HG02973 (cell line): ENCODE data around the gene PPM1M.

ENCODE experiments used
- ATAC-seq: cut with Tn5 transposase; IDR thresholded peaks from one replicate; pipeline ENCODE4 v1.9.1; 2021; ENCODE audit warnings: moderate library complexity; ENCODE audit not compliant: unreplicated experiment

The PPM1M gene, protein sequence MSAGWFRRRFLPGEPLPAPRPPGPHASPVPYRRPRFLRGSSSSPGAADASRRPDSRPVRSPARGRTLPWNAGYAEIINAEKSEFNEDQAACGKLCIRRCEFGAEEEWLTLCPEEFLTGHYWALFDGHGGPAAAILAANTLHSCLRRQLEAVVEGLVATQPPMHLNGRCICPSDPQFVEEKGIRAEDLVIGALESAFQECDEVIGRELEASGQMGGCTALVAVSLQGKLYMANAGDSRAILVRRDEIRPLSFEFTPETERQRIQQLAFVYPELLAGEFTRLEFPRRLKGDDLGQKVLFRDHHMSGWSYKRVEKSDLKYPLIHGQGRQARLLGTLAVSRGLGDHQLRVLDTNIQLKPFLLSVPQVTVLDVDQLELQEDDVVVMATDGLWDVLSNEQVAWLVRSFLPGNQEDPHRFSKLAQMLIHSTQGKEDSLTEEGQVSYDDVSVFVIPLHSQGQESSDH

DNA sequence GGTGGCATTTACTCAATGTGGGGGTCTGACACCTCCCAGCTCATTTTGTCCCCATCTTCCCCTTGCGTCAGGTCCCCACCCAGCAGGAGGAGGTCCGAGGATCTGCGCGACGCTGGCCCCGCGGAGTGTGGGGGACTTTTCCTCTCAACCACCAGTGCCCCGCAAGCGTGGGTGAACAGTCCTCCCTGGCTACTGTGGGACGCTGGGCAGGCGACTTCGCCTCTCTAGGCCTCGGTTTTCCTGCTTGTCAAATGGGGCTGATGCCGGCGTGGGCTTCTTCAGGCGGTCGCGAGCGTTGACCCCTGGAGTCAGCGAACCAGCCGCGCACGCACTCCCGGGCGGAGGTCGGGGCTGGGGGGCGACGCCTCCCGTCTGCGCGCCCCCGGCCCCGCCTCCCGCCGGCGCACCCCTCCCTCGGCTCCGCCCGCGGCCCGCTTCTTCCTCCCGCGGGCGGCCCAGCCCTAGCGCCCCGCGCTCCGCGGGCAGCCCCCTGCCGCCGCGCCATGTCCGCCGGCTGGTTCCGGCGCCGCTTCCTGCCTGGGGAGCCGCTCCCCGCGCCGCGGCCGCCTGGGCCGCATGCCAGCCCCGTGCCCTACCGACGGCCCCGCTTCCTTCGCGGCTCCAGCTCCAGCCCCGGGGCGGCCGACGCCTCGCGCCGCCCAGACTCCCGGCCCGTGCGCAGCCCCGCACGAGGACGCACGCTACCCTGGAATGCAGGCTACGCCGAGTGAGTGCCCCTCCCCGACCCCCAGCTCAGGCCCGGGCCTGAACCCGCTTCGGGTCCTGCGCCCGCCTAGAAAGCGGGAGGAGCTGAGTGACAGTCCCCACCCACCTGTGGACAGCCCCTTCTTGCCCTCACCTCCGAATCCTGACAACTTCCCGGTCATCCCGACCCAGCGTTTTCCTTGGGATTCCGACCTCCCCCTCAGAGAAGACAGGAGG, at the start of gene PPM1M:
TSS of gene PPM1M (plus strand) at position 438 of the 942 bp plus-strand sequence. CDS start at position 504, 66 bp downstream.
- no peak for ATAC-seq

DNA sequence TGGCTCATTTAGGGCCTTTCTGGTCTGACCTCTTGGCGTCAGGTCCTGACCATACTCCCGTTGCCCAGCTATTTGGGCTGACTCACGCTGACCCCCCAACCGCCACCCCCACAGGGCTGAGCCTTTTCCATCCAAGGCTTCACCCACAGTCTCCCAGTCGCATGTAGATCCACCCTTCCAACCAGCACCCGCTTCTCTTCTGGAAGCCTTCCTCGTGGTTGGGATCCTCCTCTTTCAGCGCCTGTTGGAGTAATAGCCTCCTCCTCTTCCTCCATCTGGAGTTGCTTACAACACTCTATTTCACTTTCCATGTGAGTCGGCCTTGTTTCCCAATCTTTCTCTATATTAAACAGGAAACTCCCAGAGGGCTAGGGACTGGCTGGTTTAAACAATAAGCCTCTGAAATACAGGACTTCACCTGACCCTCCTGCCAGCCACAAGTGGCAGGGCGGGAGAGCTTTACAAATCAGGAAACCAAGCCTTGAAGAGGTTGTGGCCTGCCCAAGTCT, 49.7 kb upstream of the PPM1M start:
- no peak for ATAC-seq

DNA sequence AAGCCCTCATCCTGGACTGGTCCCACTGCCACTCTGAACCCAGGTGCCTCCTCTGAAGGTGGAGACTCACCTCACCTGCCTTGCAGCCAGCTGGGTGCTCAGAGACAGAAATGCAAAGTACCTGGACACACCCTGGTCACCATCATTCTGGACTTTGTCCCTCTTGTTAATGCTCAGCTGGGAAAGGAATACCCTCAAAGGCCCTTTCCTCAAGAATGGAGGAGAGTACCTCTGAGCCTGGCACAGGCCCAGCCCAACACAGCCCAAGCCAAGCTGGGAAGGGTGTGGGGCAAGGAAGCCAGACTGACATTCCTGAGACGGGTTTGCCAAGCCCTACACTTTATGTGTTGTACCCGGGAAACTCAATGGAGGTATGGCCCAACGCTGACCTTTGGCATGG, 48.6 kb upstream of the PPM1M start:
- ATAC-seq = no peak

DNA sequence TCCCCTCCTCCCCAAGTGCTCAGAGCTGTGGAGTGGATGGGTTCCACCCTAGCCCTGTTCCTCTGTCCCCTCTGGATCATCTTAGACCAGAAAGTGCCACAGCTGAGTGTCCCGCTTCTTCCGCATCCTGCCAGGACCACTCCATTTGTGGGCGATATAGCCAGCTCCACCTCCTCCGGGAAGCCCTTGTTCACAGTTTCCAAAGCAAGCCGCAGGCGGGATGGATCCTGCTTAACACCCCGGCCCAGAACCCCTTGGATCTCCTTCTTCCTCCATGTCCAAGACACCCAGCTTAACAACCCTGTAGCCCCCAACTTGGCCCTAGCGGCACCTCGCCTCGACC, 48.1 kb upstream of the PPM1M start:
- no peak for ATAC-seq

DNA sequence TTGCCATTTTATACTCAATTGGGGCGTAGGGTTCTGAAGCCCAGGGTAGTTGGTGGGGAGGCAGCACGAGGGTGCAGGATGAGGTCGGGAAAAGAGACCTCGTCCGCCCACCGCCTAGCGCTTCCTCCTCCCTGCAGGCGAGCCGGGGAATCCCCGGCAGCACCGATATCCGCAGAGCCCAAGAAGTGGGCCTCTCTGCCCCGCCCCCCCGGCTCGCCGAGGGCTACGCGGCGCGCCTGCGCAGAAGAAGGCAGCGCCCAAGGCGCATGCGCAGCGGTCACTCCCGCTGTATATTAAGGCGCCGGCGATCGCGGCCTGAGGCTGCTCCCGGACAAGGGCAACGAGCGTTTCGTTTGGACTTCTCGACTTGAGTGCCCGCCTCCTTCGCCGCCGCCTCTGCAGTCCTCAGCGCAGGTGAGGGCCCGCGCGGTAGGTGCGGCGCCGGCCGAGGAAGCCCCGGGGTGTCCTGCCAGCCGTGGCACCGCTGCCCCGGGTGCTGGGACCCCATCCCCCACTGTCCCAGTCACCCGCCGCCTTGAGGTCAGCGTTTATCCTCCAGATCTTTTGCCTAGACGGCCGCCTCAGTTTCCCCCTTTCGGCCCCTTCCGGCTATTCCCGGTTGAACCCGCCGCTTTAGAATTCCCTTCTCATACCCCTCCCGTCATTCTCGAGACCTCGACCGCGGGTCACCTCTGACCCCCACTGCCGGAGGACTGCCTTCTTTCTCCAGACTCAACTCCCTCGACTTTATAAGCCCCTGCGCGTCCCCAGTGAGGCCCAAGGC, 47.5 kb upstream of the PPM1M start, which contains the start of gene ALAS1:
TSS of gene ALAS1 (plus strand) at position 319 of the 784 bp plus-strand sequence. CDS start 1,082 bp downstream, outside the sequence.
- ATAC-seq = peak; percentile 74

DNA sequence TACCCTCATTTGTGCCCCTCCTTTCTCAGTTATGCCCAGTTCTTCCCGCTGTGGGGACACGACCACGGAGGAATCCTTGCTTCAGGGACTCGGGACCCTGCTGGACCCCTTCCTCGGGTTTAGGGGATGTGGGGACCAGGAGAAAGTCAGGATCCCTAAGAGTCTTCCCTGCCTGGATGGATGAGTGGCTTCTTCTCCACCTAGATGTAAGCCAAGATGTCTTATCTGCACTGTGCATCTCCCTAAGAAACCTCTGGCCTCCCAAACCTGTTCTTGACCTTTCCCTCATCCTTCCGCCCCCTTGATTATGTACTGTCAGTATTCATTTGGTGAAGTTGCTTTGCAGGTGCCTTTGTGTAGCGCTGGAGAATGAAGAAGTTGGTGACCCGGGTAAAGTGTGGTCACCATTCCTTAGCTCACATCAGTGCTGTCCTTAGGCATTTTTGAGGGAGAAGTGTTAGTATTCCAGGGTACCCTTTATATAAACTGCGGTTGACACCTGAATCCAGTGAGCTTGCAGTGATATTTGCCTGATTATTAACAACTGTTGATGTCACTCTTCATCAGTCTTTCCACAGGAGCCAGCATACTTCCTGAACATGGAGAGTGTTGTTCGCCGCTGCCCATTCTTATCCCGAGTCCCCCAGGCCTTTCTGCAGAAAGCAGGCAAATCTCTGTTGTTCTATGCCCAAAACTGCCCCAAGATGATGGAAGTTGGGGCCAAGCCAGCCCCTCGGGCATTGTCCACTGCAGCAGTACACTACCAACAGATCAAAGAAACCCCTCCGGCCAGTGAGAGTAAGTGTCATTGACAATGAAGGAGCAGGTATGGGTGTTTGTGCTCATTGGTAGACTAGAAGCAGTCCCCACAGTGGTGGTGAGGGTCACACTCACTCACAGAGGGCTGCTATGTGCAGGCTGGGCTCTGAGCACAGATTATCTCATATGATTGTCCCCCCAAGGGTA, 46.6 kb upstream of the PPM1M start:
- ATAC-seq = no peak

DNA sequence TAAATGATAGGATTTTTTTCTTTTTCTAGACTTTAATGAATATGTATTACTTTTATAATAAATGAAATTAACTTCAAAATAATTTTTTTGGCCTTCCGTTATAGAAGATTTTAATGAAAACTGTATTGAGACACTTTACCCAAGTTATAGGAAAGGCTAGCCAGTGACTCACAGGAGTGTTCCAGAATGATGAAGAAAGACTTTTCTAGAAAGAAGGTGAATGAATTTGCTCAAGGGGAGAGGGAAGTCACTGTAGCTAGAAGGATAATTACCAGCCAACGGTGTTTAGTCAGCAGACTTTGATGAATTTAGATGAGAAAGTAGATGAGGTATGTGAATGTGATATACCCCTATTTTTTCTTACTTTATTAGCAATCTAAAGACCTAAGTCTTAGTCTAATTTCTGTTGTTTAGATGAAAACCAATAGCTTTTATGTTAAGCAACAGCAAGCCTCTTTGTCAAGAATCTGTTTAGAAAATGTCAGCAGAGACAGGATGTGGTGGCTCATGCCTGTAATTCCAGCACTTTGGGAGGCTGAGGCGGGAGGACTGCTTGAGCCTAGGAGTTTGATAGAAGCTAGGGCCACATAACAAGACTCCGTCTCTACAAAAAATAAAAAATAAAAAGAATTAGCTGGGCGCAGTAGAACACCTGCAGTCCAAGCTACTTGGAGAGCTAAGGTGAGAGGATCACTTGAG, 44.4 kb upstream of the PPM1M start:
- ATAC-seq = no peak

DNA sequence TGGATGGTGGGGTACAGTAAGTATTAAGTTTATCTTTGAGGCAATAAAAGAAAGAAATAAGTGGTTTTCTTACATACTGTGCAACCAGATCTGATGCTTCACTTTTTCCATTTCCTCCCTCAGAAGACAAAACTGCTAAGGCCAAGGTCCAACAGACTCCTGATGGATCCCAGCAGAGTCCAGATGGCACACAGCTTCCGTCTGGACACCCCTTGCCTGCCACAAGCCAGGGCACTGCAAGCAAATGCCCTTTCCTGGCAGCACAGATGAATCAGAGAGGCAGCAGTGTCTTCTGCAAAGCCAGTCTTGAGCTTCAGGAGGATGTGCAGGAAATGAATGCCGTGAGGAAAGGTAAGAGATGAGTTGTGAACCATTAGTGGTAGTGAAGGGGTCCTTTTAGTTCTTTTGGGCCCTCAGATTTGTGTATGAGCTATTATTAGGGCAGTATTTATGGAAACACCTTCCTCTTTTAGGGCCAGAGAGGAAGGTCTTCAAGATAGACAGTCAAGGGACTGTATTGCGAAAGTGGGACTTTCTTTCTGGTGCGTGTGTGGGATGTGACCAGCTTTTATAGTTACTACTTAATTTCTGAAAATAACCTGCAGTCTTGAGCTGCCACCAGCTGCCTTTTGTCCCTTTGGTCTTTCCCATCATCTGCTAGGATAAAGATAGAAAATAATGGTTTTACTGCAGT, 43.0 kb upstream of the PPM1M start:
- ATAC-seq = no peak

DNA sequence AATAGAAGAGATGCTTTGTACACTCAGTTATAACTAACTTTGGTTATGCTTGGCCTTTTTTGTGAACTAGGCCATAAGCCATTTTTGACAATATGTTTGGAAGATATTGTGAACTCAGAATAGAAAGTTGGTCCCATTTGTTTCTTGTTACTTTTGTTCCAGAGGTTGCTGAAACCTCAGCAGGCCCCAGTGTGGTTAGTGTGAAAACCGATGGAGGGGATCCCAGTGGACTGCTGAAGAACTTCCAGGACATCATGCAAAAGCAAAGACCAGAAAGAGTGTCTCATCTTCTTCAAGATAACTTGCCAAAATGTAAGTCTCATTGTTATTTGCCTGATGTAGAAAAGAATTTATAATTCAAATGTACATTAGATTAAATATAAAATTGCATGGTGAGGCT, 41.9 kb upstream of the PPM1M start:
- ATAC-seq = no peak

DNA sequence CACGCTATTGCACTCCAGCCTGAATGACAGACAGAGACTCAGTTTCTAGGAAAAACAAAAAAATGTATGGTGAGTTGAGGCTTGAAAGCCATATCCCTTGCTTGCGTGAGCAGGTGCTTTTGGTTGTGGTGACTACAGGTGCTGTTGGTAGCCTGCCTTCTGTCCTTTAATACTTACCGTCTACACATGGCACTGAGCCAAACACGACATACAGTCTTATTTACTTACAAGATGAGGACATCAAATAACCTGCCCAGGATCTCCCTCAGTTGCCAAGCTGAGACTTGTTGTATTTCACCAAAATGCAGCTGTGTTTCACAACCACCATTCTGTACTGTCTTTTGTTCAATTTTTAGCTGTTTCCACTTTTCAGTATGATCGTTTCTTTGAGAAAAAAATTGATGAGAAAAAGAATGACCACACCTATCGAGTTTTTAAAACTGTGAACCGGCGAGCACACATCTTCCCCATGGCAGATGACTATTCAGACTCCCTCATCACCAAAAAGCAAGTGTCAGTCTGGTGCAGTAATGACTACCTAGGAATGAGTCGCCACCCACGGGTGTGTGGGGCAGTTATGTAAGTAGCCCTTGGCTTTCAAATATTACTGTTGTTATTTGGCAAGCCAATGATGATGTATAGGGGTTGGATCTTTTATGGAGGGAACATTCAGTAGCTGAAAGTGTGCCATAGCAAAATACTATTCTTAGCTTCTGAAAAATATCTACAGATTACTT, 41.1 kb upstream of the PPM1M start:
- ATAC-seq = no peak

DNA sequence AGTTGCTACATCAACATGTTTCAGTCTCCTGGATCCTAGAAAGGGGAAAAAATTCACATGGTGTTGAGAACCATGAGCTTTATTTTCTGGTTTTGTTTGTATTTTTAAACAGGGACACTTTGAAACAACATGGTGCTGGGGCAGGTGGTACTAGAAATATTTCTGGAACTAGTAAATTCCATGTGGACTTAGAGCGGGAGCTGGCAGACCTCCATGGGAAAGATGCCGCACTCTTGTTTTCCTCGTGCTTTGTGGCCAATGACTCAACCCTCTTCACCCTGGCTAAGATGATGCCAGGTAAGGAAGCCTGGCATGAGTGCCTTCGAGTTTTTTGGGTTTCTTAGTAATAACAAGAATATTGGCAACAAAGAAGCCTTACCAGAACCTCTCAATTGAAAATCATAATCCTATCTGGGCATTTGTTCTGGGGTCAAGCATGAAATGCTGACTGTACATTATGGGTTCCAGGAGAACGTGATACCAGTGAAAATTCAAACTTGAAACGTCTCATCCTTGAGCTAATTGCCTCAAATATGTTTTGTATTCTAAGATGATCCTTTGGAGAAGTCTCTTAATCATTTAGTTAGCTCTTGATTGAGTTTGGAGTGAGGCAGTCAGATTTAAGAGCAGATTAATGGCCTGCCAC, 39.7 kb upstream of the PPM1M start:
- no peak for ATAC-seq

DNA sequence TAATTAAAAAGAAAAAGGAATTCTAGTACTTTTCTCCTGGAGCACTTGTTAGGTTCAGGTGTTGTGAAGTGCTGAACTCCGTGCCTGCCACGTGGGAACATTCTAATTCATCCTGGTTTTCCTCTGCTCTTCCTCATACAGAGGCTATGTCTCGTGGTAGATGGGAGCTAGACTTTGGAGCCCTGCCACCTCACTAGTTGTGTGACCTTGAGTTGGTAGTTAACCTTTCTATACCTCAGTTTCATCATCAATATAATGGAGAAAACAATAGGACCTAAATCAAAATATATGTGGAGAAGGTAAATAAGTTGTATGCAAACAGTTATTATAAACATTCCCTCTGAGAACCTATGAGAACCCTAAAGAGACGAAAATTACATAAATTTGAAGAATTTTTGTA, 37.0 kb upstream of the PPM1M start:
- ATAC-seq = no peak

DNA sequence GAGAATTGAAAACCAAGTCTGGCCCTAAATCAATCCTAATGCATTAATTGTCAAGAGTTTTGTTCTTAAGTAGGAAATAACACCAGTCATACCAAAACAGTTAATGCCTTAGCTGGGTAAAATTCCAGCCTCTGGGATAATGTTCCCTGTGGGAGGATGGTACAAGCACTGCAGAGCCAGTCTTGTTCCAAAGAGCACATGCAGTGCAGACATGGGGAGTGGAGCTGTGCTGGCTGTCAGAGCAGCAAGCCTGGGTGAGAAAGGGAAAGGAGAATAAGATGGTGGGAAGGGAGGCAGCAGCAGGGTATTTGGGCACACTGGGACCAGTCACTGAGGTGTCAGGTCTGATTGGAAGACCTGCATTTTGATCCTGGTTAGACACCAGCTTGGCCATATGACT, 35.5 kb upstream of the PPM1M start:
- no peak for ATAC-seq

DNA sequence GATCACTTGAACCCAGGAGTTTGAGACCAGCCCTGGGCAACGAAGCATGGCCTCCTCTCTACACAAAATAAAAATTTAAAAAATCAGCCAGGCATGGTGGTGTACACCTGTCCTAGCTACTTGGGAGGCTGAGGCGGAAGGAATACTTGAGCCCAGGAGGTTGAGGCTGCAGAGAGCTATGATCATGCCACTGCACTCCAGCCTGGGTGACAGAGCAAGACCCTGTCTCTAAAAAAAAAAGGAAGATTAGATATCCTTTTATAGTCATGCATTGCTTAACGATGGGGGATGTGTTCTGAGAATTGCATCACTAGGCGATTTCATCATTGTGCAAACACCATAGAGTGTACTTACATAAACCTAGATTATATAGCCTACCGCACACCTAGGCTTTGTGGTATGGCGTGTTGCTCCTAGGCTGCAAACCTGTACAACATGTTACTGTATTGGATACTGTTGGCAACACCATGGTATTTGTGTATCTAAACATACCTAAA, 35.0 kb upstream of the PPM1M start:
- ATAC-seq = no peak

DNA sequence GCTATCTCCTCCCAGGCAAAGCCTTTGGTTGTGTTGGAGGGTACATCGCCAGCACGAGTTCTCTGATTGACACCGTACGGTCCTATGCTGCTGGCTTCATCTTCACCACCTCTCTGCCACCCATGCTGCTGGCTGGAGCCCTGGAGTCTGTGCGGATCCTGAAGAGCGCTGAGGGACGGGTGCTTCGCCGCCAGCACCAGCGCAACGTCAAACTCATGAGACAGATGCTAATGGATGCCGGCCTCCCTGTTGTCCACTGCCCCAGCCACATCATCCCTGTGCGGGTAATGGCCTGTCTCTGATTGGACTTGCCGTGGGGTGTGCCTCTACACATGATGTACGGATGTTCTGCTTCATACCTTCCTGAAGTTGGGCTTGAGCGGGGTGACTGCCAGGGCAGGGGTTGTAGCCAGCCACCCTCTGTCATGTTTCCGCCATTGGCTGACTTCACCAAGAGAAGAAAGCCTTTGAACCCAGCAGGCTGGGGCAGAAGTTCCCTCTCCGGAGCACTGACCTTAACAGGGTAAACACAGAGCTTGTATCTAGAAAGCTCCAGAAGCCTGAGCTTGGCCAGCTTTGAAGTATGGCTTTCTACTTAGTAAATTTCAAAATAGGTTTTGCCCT, 34.2 kb upstream of the PPM1M start:
- ATAC-seq = no peak

DNA sequence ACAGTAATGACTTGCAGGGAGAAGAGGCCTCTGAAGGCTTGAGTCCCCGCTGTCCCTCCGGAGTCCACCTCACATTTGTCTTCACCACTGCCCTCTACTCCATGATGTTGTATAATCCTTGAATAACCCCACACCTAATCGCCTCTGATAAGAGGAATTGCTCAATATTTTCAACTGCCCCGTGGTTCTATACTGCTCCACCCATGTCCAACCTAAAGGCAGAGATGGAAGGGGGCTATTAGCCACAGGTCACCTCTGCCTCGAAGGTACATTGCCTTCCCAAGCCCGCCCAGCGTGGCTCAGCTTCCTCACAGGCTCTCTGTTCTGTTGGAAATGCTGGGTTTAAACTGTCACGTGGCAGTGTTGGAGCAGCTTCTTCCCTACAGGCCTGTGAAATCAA, 32.6 kb upstream of the PPM1M start:
- ATAC-seq = no peak

DNA sequence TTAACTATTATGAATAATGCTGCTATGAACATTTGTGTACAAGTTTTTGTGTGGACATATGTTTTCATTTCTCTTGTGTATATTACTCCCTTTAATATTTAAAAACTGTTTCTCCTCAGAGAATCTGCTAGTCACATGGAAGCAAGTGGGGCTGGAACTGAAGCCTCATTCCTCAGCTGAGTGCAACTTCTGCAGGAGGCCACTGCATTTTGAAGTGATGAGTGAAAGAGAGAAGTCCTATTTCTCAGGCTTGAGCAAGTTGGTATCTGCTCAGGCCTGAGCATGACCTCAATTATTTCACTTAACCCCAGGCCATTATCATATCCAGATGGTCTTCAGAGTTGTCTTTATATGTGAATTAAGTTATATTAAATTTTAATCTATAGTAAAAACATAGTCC, 31.7 kb upstream of the PPM1M start:
- no peak for ATAC-seq
